Fibroblast of skin of scalp (primary cell): ENCODE measurements around the gene SORBS1.
A peak's percentile ranks its signal among the peaks of the same experiment; 100 is the strongest.

Experiments used
- DNase-seq: peaks from one replicate; pipeline ENCODE4 v3.0.0-alpha.2; 2013

SORBS1 gene

DNA sequence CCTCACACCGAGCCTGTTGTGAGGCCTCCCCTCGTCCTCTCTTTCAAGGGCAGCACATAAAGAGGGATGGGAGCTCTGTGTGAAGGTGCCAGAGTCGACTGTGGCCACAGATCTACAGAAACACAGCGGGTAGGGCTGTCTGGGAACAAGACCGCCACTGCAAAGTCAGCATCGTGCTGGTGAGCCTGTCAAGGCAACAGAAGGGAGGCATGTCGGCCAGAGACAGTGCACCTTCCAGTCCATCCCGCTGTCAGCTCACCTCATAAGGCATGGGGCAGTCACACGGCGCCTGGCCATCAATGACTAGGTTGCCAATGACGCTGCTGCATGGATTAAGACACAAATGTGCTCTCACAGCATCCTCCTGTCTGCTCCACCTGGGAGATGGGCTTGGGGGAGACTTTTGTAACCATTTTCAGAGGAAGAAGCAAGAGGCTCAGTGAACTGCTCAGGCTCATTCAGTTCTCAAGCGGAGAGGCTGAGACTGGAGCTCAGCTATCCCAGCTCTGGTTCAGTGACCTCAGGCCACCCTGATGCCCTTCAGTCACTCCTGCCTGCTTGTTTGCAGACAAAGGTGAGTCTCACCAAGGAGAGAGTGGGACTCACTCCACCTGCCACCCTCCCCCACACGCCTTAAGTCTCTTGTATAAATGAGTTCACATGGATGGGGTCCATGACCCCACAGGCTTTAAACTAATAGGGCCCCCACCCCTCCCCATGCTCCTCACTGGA, 125.5 kb downstream of the SORBS1 start:
- DNase-seq: no peak

- no peak for DNase-seq
Measured at GRCh38 chr10:95434583-95434982, 126.6 kb downstream of the SORBS1 start.

DNA sequence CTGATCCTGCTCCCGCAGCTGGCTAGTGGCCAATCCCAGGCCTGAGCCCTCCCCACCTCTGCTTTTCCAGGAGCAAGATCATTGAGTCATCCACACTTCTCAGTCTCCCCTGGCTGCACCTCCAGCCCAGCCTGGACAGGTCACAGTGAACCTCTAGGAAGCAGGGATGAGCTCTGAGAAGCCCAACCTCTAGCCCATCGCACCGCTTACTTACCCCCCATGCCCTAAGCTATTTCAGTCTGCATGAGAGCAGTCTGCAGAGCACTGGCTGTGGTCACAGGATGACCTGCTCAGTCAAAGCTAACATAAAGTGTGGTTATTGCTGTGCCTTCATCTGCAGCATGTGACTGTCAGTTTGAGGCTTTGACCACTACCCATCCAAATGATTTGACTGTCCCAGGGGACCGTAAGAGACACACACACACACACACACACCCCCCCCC, 129.2 kb downstream of the SORBS1 start:
- DNase-seq: no peak

DNA sequence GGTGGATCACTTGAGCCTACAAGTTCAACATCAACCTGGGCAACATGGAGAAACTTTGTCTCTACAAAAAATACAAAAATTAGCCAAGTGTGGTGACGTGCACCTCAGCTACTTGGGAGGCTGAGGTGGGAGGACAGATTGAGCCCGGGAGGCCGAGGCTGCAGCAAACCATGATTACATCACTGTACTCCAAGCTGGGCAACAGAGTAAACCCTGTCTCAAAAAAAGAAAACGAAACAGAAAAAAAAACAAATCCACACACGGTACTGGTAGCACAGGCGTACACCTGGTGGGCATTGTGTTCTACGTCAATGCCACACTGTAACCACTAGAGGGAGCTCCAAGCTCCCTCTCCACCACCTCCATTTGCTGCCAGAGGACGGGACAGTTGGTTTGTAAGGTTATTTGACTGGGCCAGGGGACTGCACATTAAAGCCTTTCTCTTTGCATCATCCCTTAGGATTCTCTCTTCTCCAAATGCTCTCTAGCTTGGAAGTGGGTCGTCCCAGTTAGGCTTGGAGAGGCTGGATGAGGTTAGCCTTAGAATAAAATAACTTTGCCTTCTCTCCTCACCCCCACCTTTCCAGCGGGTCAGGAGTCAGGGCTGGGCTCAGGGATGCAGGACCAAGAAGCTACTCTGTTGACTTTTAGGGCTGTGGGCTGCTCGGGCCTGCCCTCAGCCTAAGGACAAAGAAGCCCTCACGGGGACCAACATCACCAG, 130.8 kb downstream of the SORBS1 start:
- DNase-seq: peak; percentile 60

- DNase-seq: no peak
Measured at GRCh38 chr10:95429639-95430038, 131.5 kb downstream of the SORBS1 start.

GRCh38 chr10:95428701-95429100, 132.5 kb downstream of the SORBS1 start:
- no peak for DNase-seq

- no peak for DNase-seq
Measured at GRCh38 chr10:95426482-95426881, 134.7 kb downstream of the SORBS1 start.

DNA sequence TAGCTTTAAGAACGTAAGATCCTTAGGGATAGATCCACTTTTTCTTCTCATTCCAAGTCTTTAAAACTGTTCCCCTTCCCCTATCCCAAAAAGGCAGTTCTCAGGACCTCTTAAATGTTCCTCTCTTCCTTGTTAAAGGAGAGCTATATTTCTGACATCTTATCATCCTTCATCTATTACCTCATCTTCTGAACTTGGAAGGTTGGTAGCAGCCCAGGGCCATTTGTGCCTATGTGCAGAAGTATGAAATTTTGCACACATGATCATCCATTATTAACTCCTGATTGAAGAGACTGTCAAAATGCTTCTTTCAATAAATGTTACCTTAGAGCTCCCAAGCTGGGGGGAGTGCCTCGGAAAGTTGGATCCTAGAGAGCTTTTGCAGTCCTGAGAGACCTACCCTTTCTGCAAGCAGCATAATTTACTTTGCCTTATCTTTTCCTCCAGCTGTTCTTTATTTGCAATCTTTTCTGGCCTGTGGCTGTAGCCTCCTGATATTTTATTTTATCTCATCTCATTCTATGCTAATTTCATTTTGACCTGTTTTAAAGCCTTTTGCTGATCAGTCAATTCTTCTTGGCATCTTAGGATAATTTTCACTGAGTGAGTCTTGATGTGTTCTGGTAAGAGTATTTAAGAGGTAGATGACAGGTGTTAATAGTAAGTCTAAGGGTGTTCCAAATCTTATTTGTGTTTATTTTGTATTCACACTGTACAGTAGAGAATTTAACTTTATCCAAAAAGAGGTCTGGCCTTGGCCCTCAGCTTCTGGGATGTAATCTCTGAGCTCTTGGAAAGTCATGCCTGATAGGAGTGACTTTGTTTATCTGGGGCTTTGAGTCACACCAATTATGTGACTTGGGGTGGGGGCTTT, 135.3 kb downstream of the SORBS1 start:
- DNase-seq: no peak

GRCh38 chr10:95423164-95424005, 137.8 kb downstream of the SORBS1 start:
- no peak for DNase-seq

GRCh38 chr10:95422233-95422632, 138.9 kb downstream of the SORBS1 start:
- DNase-seq: no peak

- no peak for DNase-seq
Measured at GRCh38 chr10:95421782-95422181, 139.4 kb downstream of the SORBS1 start.

DNA sequence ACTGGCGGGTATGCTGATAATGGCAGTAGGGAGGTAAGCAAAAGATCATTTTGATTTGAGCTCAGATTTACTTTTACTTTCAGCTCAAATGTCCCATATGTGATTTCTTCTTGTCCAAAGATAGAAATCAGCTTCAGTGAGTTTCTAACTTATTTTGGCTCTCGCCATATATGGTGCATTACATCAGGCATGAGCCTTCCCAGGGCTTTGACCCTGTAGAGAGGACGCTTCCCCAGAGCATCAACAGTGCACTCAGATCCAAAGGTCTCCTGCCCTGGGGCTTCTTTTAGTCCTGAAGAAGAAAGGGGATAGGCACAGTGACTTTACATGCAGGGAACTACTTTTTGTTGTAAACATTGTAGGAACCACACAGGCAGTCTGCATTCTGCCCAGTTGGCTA, 141.8 kb downstream of the SORBS1 start:
- DNase-seq: no peak

- DNase-seq: no peak
Measured at GRCh38 chr10:95416973-95417372, 144.2 kb downstream of the SORBS1 start.

GRCh38 chr10:95416270-95416669, 144.9 kb downstream of the SORBS1 start:
- DNase-seq: no peak

DNA sequence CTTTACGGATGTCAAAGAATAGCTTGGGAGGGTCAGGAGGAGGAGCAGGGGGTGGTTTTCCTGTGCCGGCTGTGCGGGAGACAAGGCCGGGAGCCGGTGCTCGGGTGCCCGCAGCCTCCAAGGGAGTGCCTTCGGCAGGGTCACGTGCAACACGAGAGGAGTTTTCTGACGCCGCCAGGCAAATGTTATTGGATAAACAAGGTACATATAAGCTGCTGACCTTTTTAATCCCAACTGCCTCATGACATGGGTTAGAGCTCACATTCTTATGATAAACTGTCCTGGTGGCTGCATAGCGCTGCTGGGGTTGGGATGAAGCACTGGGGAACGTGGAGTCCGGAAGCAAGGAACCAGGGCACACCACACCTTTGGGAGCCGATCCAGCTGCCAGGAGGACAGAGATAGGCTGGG, 145.5 kb downstream of the SORBS1 start:
- DNase-seq: no peak

DNA sequence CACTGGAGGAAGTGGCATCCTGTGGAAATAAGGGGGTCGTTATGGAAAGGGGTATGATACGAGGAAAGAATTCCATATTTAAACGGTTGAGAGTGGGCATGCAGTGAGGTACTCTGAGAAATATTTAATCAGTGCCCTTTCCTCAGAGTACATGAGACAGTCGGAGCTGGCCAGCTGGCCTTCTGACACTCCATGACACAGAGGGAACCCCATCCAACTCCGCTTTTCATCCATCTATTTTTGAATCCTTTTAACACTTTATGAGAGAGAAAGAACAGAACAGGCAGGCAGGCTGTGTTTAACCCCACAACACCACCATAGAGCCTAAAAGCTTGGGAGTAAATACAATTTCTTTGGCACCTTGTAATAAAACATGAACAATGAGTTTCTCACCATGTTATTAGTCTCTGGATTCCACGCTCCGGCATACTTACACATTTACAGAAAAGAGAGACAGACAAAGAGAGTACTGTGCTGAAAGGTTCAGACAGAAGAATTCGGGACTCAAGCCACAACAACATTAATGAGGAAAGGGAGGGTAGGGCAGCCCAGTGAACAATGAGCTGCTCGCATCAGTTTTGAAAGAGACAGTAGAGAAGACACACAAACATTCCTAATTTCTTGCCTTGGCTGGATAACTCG, 146.2 kb downstream of the SORBS1 start:
- no peak for DNase-seq

DNA sequence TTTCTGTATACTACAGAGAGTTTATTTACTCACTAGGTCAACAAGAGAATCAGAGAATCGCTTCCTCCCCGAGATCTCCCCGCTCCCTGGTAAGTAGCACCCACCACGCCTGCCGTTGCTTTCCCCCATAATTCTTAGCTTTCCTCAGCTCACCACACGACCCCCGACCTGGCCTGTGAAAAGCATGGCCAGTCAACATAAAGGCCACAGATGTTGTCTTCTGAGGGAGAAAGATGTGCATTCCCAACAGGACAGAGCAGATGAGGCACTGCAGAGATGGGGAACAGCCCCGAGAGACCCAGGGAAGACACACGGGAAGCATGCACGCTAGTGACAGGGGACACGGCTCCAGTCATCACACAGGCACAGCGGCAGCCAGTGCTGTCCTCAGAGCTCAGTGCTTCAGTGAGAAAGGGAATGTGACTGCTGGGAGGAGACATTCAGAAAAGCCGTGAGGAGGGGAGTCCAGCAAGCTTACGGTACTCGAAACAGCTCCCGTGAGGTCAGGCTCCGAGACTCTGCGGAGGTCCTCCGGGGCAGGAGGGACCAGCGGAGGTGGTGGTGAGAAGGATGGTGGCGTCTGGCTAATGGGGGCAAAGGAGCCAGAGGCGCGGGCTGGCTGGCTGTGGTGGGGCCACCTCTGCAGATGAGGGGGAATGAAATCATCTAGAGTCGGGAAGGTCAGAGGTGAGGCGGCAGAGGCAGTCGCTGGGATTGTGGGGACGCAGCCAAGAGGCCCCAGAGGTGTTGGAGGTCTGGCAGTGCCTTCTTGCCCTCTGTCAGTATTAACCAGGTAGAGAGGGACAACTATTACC, 146.9 kb downstream of the SORBS1 start:
- DNase-seq: no peak

- DNase-seq: no peak
Measured at GRCh38 chr10:95413588-95413987, 147.6 kb downstream of the SORBS1 start.

- DNase-seq: no peak
Measured at GRCh38 chr10:95411635-95412034, 149.5 kb downstream of the SORBS1 start.

- no peak for DNase-seq
Measured at GRCh38 chr10:95408983-95409873, 151.9 kb downstream of the SORBS1 start.
